Esophagus squamous epithelium (tissue), 5 donors: ENCODE results near the gene SERPINB5. TPM values are rescaled to one million over a fixed set of nuclear protein-coding genes. Genes with fewer than 3 reads are reported as not detected.

Experiments
- DNase-seq: peaks from one replicate; lab custom pipeline; 2025; lab: John Stamatoyannopoulos, UW
- H3K27ac ChIP-seq, 4 donors: fragments of 200-600 bp; sonication (generic); one replicate each; pipeline ENCODE4 v1.5.1; 2016 to 2019; ENCODE audit warnings: mild to moderate bottlenecking in 1 of 4
- H3K27me3 ChIP-seq, 4 donors: fragments of 200-600 bp; sonication (generic); 1 replicate in 3 of 4; 2 replicates in 1 of 4; pipeline versions ENCODE4 v1.5.1 to v1.6.0; 2017 to 2021; ENCODE audit warnings: antibody characterized with exemption in 1 of 4
- H3K36me3 ChIP-seq, 3 donors: fragments of 200-600 bp; sonication (generic); one replicate each; pipeline ENCODE4 v1.5.1; 2016 to 2019
- H3K4me1 ChIP-seq, 3 donors: fragments of 200-600 bp; sonication (generic); one replicate each; pipeline ENCODE4 v1.5.1; 2017 to 2019
- H3K4me3 ChIP-seq, 4 donors: fragments of 200-600 bp; sonication (generic); 1 replicate in 3 of 4; 2 replicates in 1 of 4; pipeline ENCODE4 v1.5.1; 2016 to 2019; ENCODE audit warnings: mild to moderate bottlenecking in 2 of 4, moderate library complexity in 1 of 4
- H3K9me3 ChIP-seq, 3 donors: fragments of 200-600 bp; sonication (generic); one replicate each; pipeline ENCODE4 v1.5.1; 2016 to 2019
- POLR2A ChIP-seq, 4 donors: fragments of 450-650 bp; IDR thresholded peaks; one replicate each; pipeline ENCODE4 v1.6.1; 2017; ENCODE audit warnings: antibody characterized with exemption in 4 of 4, mild to moderate bottlenecking in 4 of 4, moderate library complexity in 3 of 4
- WGBS, 2 donors: methylation state at CpG; one replicate each; pipeline ENCODE4 v1.1.5; 2018; 5-methylcytosine and 5-hydroxymethylcytosine counted together
- intact Hi-C: fragments of 100-400 bp; cut with DNase I; formaldehyde crosslinking; loops from one replicate; pipeline ENCODE4 v1.15.0; 2022
- total RNA-seq, 4 donors: library from RNA; depleted of rRNA; stranded (reverse); fragments of >200 nt; gene quantifications; one replicate each; pipeline ENCODE4 v1.1.0, GENCODE V29; 2016
- TF ChIP-seq, protein P1 (sequence below), 6 experiments: fragments of 450-650 bp in 4 of 6; fragments of 200-600 bp in 2 of 6; sonication (generic) in 2 of 6; IDR thresholded peaks; one replicate each; pipeline ENCODE4 v1.5.1; 2016 to 2019; ENCODE audit warnings: antibody characterized with exemption in 6 of 6, mild to moderate bottlenecking in 4 of 6, moderate library complexity in 4 of 6
- donor health status: DM: yes; HTN: yes; CAD: no.

Gene SERPINB5
- total RNA-seq, 4 donors from 2014 or later, result 204 to 363 (median 268) TPM

DNA sequence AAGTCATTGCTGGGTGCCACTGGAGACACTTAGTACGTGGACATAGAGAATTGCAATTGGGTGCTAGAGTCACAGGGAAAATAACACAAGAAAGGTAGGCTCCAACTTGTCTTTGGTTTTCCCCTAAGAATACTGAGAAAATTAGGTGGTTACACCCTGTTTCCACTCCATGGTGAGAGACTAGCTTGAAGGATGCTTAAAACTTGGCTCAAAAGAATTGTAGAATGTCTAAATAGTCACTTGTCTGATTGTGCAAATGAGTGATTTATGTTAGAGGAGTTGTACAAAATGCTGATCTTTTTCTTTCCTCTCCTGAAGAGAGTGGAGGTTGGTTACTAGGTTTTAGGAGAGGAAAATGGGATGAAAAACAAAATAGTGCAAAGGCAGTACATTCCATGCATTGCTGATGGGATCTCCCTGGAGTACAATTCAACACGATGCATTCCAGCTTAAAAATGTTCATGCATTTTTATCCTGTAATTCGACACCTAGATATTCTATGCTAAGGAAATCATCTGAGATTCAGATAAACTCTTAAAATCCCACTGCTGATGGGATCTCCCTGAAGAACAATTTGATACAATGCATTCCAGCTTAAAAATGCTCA is 63.2 kb downstream of the SERPINB5 start:
- TF ChIP-seq POLR2A (IDR thresholded peaks at IDR 0.05), result no peak
- TF ChIP-seq, protein P1, sequence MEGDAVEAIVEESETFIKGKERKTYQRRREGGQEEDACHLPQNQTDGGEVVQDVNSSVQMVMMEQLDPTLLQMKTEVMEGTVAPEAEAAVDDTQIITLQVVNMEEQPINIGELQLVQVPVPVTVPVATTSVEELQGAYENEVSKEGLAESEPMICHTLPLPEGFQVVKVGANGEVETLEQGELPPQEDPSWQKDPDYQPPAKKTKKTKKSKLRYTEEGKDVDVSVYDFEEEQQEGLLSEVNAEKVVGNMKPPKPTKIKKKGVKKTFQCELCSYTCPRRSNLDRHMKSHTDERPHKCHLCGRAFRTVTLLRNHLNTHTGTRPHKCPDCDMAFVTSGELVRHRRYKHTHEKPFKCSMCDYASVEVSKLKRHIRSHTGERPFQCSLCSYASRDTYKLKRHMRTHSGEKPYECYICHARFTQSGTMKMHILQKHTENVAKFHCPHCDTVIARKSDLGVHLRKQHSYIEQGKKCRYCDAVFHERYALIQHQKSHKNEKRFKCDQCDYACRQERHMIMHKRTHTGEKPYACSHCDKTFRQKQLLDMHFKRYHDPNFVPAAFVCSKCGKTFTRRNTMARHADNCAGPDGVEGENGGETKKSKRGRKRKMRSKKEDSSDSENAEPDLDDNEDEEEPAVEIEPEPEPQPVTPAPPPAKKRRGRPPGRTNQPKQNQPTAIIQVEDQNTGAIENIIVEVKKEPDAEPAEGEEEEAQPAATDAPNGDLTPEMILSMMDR (IDR thresholded peaks at IDR 0.05), result no peak
- no peaks in the 10 kb centered on the region for H3K27me3 ChIP-seq
- intact Hi-C loops, result no loop called here
- peaks cover 0 to 3% (median 0%) of the 10 kb centered on the region in 3 donors for H3K4me1 ChIP-seq
- H3K27ac ChIP-seq, result no peak overlapping the region
- H3K9me3 ChIP-seq, result no peaks in the 10 kb centered on the region
- H3K4me3 ChIP-seq, result no peak overlapping the region
- no peaks in the 10 kb centered on the region for H3K36me3 ChIP-seq
- DNase-seq, result no peak
- WGBS, 2 donors, result 33 to 40% methylated on average over 3 of the region's 3 CpGs

DNA sequence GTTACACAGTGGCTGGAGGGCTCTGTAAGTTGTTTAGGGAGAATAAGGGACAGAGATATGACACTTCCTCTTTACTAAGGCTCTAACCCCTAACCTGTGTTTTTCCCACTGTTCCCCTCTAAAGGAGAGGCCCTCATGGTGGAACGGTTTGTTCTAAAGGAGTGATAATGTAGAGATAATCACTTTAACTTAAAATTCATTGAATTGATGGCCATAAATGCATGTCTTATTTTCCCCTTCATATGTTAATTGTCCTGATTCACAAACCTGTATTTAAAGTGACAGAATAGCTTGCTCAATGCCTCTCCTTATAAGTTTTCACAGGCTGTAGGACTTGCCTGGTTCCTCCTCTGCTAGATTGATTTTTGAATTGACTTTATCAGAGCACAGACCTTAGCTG is 65.3 kb downstream of the SERPINB5 start, which contains the start of gene SERPINB12:
Gene SERPINB12, plus strand, starts transcription at position 301 of the 400 bp plus-strand sequence. CDS start 13,791 bp downstream, outside the sequence.
- Histone ChIP-seq H3K27me3 (no peaks in the 10 kb centered on the region), H3K4me1 (no peaks in the 10 kb centered on the region), H3K27ac (no peak within 1 kb of the TSS), H3K36me3 (no peaks in the 10 kb centered on the region), H3K4me3 (no peak within 1 kb of the TSS), H3K9me3 (no peaks in the 10 kb centered on the region)
- intact Hi-C loops, result no loop called here
- TF ChIP-seq, protein P1 (IDR thresholded peaks at IDR 0.05), result no peak
- 75 to 85% methylated on average over 1 of the region's 1 CpG for WGBS, 2 donors
- no peak for DNase-seq

DNA sequence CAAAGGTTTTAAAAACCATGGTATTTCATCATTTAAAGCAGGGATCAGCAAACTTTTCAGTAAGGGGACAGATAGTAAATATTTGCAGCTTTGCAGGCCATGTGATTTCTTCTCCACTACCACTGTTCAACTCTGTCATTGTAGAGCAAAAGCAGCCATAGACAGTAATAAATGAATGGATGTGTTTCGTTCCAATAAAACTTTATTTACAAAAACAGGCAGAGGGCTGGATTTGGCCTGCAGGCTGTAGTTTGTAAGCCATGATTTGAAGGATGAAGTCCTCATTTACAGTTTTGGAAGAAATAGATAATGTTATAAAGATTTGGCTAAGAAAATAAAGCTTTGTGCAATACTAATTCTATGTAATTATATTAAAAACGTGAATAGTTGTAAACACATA is 67.3 kb downstream of the SERPINB5 start:
- intact Hi-C loops, result no loop called here
- WGBS, 2 donors, result 68 to 83% methylated on average over 2 of the region's 2 CpGs
- DNase-seq, result no peak
- Histone ChIP-seq H3K36me3 (no peaks in the 10 kb centered on the region), H3K4me3 (no peak overlapping the region), H3K4me1 (no peaks in the 10 kb centered on the region), H3K27me3 (no peaks in the 10 kb centered on the region), H3K9me3 (no peaks in the 10 kb centered on the region), H3K27ac (no peak overlapping the region)
- TF ChIP-seq POLR2A (IDR thresholded peaks at IDR 0.05), result no peak
- TF ChIP-seq, protein P1 (IDR thresholded peaks at IDR 0.05), result no peak

DNA sequence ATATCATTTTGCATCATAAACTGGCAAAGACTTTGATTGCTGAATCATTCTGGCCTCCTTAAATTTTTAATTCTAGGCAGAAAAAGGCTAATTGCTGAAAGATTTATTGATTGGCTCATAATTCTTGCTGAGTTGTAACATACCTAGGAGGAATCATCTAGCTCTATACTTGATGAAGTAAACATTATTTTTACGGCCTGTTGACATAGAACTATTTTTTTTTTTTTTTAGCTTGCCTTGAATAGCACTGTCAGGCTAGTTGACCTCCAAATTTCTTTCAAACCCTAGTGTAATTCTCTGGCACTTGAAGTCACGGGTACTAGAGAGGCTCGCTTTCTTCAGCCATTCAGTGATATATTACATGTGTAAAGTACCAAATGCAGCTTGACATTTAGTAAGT is 68.2 kb downstream of the SERPINB5 start:
- no peak for DNase-seq
- WGBS, 2 donors, result 69 to 83% methylated on average over 3 of the region's 3 CpGs
- TF ChIP-seq, protein P1 (IDR thresholded peaks at IDR 0.05), result no peak
- no peak for TF ChIP-seq POLR2A (IDR thresholded peaks at IDR 0.05)

DNA sequence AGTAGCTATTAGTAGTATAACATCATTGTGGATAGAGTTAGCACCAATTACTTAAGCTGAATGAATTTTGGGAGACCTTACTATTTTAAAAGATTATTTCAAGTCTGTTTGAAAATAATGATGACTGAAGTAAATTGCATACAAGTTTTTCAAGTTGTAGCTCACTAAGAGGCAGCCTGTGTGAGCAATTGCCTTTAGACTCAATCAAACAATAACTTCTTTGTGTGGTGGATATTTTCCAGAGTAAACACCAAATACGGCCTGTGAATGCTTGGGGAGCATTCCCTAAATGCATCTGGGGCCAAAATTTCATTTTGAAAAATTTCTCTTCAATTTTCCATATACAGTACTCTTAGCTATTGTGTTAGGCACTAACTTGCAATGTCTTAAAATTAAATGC is 73.3 kb downstream of the SERPINB5 start:
- WGBS, 2 donors, result 28 to 30% methylated on average over 1 of the region's 1 CpG
- Histone ChIP-seq H3K4me3 (no peak overlapping the region), H3K9me3 (no peaks in the 10 kb centered on the region), H3K36me3 (no peaks in the 10 kb centered on the region), H3K27me3 (no peaks in the 10 kb centered on the region), H3K27ac (peak overlapping the region; percentile 7 to 81 (median 70)), H3K4me1 (peaks cover 8 to 55% (median 24%) of the 10 kb centered on the region in 3 donors)
- no peak for DNase-seq
- TF ChIP-seq POLR2A (IDR thresholded peaks at IDR 0.05), result no peak
- TF ChIP-seq, protein P1 (IDR thresholded peaks at IDR 0.05), result no peak
- intact Hi-C loops, result no loop called here

More for the DNA sequence above, 68.2 kb downstream of the SERPINB5 start:
- H3K27ac ChIP-seq, result no peak overlapping the region
- no peaks in the 10 kb centered on the region for H3K36me3 ChIP-seq
- intact Hi-C loops, result no loop called here
- H3K4me3 ChIP-seq, result no peak overlapping the region
- peaks cover 0 to 9% (median 4%) of the 10 kb centered on the region in 3 donors for H3K4me1 ChIP-seq
- H3K27me3 ChIP-seq, result no peaks in the 10 kb centered on the region
- no peaks in the 10 kb centered on the region for H3K9me3 ChIP-seq
